ENCODE data around the gene FREY1.

- TF ChIP-seq, protein P1, sequence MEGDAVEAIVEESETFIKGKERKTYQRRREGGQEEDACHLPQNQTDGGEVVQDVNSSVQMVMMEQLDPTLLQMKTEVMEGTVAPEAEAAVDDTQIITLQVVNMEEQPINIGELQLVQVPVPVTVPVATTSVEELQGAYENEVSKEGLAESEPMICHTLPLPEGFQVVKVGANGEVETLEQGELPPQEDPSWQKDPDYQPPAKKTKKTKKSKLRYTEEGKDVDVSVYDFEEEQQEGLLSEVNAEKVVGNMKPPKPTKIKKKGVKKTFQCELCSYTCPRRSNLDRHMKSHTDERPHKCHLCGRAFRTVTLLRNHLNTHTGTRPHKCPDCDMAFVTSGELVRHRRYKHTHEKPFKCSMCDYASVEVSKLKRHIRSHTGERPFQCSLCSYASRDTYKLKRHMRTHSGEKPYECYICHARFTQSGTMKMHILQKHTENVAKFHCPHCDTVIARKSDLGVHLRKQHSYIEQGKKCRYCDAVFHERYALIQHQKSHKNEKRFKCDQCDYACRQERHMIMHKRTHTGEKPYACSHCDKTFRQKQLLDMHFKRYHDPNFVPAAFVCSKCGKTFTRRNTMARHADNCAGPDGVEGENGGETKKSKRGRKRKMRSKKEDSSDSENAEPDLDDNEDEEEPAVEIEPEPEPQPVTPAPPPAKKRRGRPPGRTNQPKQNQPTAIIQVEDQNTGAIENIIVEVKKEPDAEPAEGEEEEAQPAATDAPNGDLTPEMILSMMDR (IDR thresholded peaks at IDR 0.05), result no peak
- TF ChIP-seq POLR2A (IDR thresholded peaks at IDR 0.05), result no peak
These were observed 4.4 kb downstream of the FREY1 start for GRCh38 chr11:45902452-45903380.
